ENCODE data around the gene HCST. TPM values are rescaled to one million over a fixed set of nuclear protein-coding genes. Genes with fewer than 3 reads are reported as not detected.

HCST gene
- total RNA-seq, 3 donors from 2014 or later, result 3.3 to 7.2 (median 3.5) TPM

GRCh38 chr19:35913589-35913988 is 11.3 kb downstream of the HCST start:
- no peak for DNase-seq (ENCODE audit: low spot score in 2 of 2)
- no peak overlapping the region for H3K27ac ChIP-seq
- intact Hi-C loops (cut with DNase I; ENCODE audit: low total_unique reads), result no loop called here
- no peaks in the 10 kb centered on the region for H3K9me3 ChIP-seq
- H3K27me3 ChIP-seq, result no peaks in the 10 kb centered on the region
- no peaks in the 10 kb centered on the region for H3K4me1 ChIP-seq
- no peaks in the 10 kb centered on the region for H3K36me3 ChIP-seq
- no peak overlapping the region for H3K4me3 ChIP-seq
- TF ChIP-seq POLR2A (IDR thresholded peaks at IDR 0.05) (no peak), CTCF (IDR thresholded peaks at IDR 0.05) (no peak)

GRCh38 chr19:35915443-35915842 is 13.1 kb downstream of the HCST start:
- Histone ChIP-seq H3K9me3 (no peaks in the 10 kb centered on the region), H3K36me3 (no peaks in the 10 kb centered on the region), H3K4me1 (no peaks in the 10 kb centered on the region), H3K4me3 (no peak overlapping the region), H3K27me3 (no peaks in the 10 kb centered on the region), H3K27ac (no peak overlapping the region)
- no peak for DNase-seq (ENCODE audit: low spot score in 2 of 2)
- intact Hi-C loops (cut with DNase I; ENCODE audit: low total_unique reads), result no loop called here
- TF ChIP-seq CTCF (IDR thresholded peaks at IDR 0.05) (no peak), POLR2A (IDR thresholded peaks at IDR 0.05) (no peak), POLR2AphosphoS5 (IDR thresholded peaks at IDR 0.05) (no peak)

- H3K4me1 ChIP-seq, result no peaks in the 10 kb centered on the region
- no peak overlapping the region for H3K27ac ChIP-seq
- intact Hi-C loops (cut with DNase I; ENCODE audit: low total_unique reads), result no loop called here
- no peak for DNase-seq (ENCODE audit: low spot score in 2 of 2)
- H3K4me3 ChIP-seq, result no peak overlapping the region
- H3K27me3 ChIP-seq, result peaks cover 0 to 6% of the 10 kb centered on the region in 2 donors
- no peaks in the 10 kb centered on the region for H3K36me3 ChIP-seq
- no peaks in the 10 kb centered on the region for H3K9me3 ChIP-seq
- no peak for TF ChIP-seq CTCF (IDR thresholded peaks at IDR 0.05)
- no peak for TF ChIP-seq POLR2AphosphoS5 (IDR thresholded peaks at IDR 0.05)
- TF ChIP-seq POLR2A (IDR thresholded peaks at IDR 0.05), result no peak
Measured at GRCh38 chr19:35919306-35919705, 17.0 kb downstream of the HCST start.

- H3K9me3 ChIP-seq, result peaks cover 0 to 3% of the 10 kb centered on the region in 2 donors
- intact Hi-C loops (cut with DNase I; ENCODE audit: low total_unique reads), result no loop called here
- DNase-seq (ENCODE audit: low spot score in 2 of 2), result no peak
- H3K4me1 ChIP-seq, result no peaks in the 10 kb centered on the region
- TF ChIP-seq POLR2AphosphoS5 (IDR thresholded peaks at IDR 0.05), result no peak
- no peak for TF ChIP-seq POLR2A (IDR thresholded peaks at IDR 0.05)
- TF ChIP-seq CTCF (IDR thresholded peaks at IDR 0.05), result no peak
- H3K4me3 ChIP-seq, result no peak overlapping the region
- peaks cover 0 to 6% of the 10 kb centered on the region in 2 donors for H3K27me3 ChIP-seq
- no peak overlapping the region for H3K27ac ChIP-seq
- no peaks in the 10 kb centered on the region for H3K36me3 ChIP-seq
Measured at GRCh38 chr19:35921012-35921411, 18.7 kb downstream of the HCST start.

GRCh38 chr19:35925501-35925900 is 23.2 kb downstream of the HCST start:
- DNase-seq (ENCODE audit: low spot score in 2 of 2), result no peak
- no peaks in the 10 kb centered on the region for H3K36me3 ChIP-seq
- no peak overlapping the region for H3K27ac ChIP-seq
- H3K4me1 ChIP-seq, result no peaks in the 10 kb centered on the region
- no peak for TF ChIP-seq CTCF (IDR thresholded peaks at IDR 0.05)
- TF ChIP-seq POLR2A (IDR thresholded peaks at IDR 0.05), result no peak
- no peak for TF ChIP-seq POLR2AphosphoS5 (IDR thresholded peaks at IDR 0.05)
- peaks cover 0 to 3% of the 10 kb centered on the region in 2 donors for H3K9me3 ChIP-seq
- H3K27me3 ChIP-seq, result peaks cover 0 to 11% of the 10 kb centered on the region in 2 donors
- intact Hi-C loops (cut with DNase I; ENCODE audit: low total_unique reads), result no loop called here
- no peak overlapping the region for H3K4me3 ChIP-seq
